Naive thymus-derived CD4-positive, alpha-beta T cell (primary cell): ENCODE results near the gene XPNPEP2. TPM values are rescaled to one million over a fixed set of nuclear protein-coding genes. Genes with fewer than 3 reads are reported as not detected.

ENCODE experiments used
- ATAC-seq: fragments of 150-1000 bp; cut with Tn5 transposase; 2 replicates; pipeline ENCODE4 v1.10.0; 2021; ENCODE audit warnings: mild to moderate bottlenecking, moderate library complexity
- CTCF ChIA-PET: fragments of 350-600 bp; sonication (Branson Sonifier 250); formaldehyde crosslinking; loops from one replicate; lab custom pipeline; 2021; ENCODE audit warnings: antibody characterized with exemption; lab: Charles Lee
- POLR2A ChIA-PET: fragments of 350-600 bp; sonication (Branson Sonifier 250); formaldehyde crosslinking; loops from one replicate; lab custom pipeline; 2021; ENCODE audit warnings: antibody characterized with exemption, inconsistent platforms; lab: Charles Lee
- DNase-seq, 9 donors: peaks; one replicate each; pipeline versions ENCODE4 v3.0.0 to v3.0.0-alpha.2; 2020 to 2022; ENCODE audit warnings: mixed read lengths in 1 of 9
- H3K27ac ChIP-seq: one replicate; pipeline ENCODE4 v1.7.0; 2013; ENCODE audit warnings: mild to moderate bottlenecking, low read depth, low read length, moderate library complexity
- H3K27me3 ChIP-seq, 2 donors: one replicate each; pipeline ENCODE4 v1.7.0; 2013; ENCODE audit warnings: low read length in 2 of 2, mild to moderate bottlenecking in 2 of 2, moderate library complexity in 2 of 2; ENCODE audit not compliant: control insufficient read depth in 2 of 2, insufficient read depth in 2 of 2
- H3K36me3 ChIP-seq, 3 experiments: 1 replicate in 2 of 3; 2 replicates in 1 of 3; pipeline ENCODE4 v1.7.0; 2013; ENCODE audit warnings: low read length in 3 of 3, mild to moderate bottlenecking in 3 of 3, moderate library complexity in 1 of 3; ENCODE audit not compliant: insufficient read depth in 3 of 3, control insufficient read depth in 2 of 3
- H3K4me1 ChIP-seq, 2 donors: one replicate each; pipeline ENCODE4 v1.7.0; 2013; ENCODE audit warnings: low read length in 2 of 2, mild to moderate bottlenecking in 2 of 2, moderate library complexity in 1 of 2; ENCODE audit not compliant: control insufficient read depth in 2 of 2, insufficient read depth in 2 of 2
- H3K4me3 ChIP-seq: 2 replicates; pipeline ENCODE4 v1.7.0; 2013; ENCODE audit warnings: mild to moderate bottlenecking, low read length
- H3K9me3 ChIP-seq, 3 experiments: 1 replicate in 2 of 3; 2 replicates in 1 of 3; pipeline ENCODE4 v1.7.0; 2013; ENCODE audit warnings: low read length in 3 of 3; ENCODE audit not compliant: control insufficient read depth in 2 of 3
- H3K27ac Mint-ChIP-seq, 9 donors: one replicate each; pipeline ENCODE4 v1.8.0; 2020 to 2022; ENCODE audit warnings: mixed read lengths in 9 of 9, mild to moderate bottlenecking in 8 of 9, moderate library complexity in 5 of 9, inconsistent platforms in 2 of 9
- H3K27me3 Mint-ChIP-seq, 5 donors: one replicate each; pipeline ENCODE4 v1.8.0; 2021 to 2022; ENCODE audit warnings: mixed read lengths in 5 of 5, mild to moderate bottlenecking in 1 of 5
- H3K36me3 Mint-ChIP-seq, 5 donors: one replicate each; pipeline ENCODE4 v1.8.0; 2020 to 2022; ENCODE audit warnings: mixed read lengths in 5 of 5, mild to moderate bottlenecking in 3 of 5, inconsistent platforms in 1 of 5
- H3K4me1 Mint-ChIP-seq, 7 donors: one replicate each; pipeline ENCODE4 v1.8.0; 2020 to 2022; ENCODE audit warnings: mixed read lengths in 7 of 7, mild to moderate bottlenecking in 3 of 7, inconsistent platforms in 1 of 7
- H3K4me3 Mint-ChIP-seq, 10 donors: one replicate each; pipeline ENCODE4 v1.8.0; 2020 to 2022; ENCODE audit warnings: mild to moderate bottlenecking in 10 of 10, mixed read lengths in 10 of 10, moderate library complexity in 6 of 10, inconsistent platforms in 2 of 10
- H3K9me3 Mint-ChIP-seq, 11 donors: one replicate each; pipeline ENCODE4 v1.8.0; 2020 to 2022; ENCODE audit warnings: mixed read lengths in 11 of 11, mild to moderate bottlenecking in 4 of 11, inconsistent platforms in 1 of 11, moderate library complexity in 1 of 11
- intact Hi-C, 2 donors: fragments of 100-400 bp; cut with micrococcal nuclease; formaldehyde crosslinking; loops; one replicate each; pipeline ENCODE4 v1.15.1; 2023
- polyA plus RNA-seq, 2 donors: library from polyadenylated mRNA; unstranded; fragments of 300-500 nt; fragmentation: Illumina TruSeq; gene quantifications; one replicate each; pipeline ENCODE4 v1.2.3, GENCODE V29; 2021
- total RNA-seq, 6 experiments: library from RNA in 5 of 6; stranded (reverse) in 5 of 6; gene quantifications; 1 replicate in 5 of 6; 2 replicates in 1 of 6; pipeline ENCODE4 v1.2.3 and lab custom pipeline; 2021 to 2026

XPNPEP2 gene
- total and polyA plus RNA-seq, 7 experiments from 2014 or later: 0.13 to 0.82 (median 0.29) TPM; not detected in 4

DNA sequence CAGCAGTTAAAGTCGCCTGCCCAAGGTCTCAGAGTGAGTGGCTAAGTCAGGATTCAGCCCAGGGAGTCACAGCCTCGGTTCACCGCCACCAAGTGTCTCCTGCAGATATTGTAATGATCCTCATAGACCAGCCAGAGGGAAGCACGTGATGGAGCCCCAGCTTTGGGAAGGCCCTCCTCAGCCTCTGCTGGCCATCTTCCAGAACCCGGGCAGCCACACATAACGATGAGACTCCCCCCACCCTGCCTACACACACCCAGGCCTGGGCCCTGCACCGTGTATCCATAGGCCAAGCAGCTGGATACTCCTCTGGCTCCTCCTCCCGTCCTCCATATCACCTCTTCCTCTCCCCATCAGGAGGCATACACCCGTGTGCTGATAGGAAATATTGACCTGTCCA is 21.4 kb downstream of the XPNPEP2 start:
- Histone ChIP-seq H3K4me3 (no peak overlapping the region), H3K27me3 (no peaks in the 10 kb centered on the region), H3K36me3 (no peaks in the 10 kb centered on the region), H3K9me3 (no peaks in the 10 kb centered on the region), H3K27ac (no peak overlapping the region), H3K4me1 (peaks cover 45 to 52% of the 10 kb centered on the region in 2 donors)
- ChIA-PET CTCF (interaction anchor here (0.6 to 1.9 kb wide), 5 partner anchors 8 to 64 kb away, joined by 3 to 8 read pairs (median 3); partner anchors contain the start of gene SASH3), POLR2A (interaction anchor here (0.6 to 11.5 kb wide), 6 partner anchors 9 to 81 kb away, joined by 3 to 167 read pairs (median 7); partner anchors contain the start of gene SASH3)
- peak overlapping the region in 6 of 9 donors; percentile 10 to 90 (median 48) for H3K27ac Mint-ChIP-seq
- peaks cover 0 to 3% (median 0%) of the 10 kb centered on the region in 5 donors for H3K36me3 Mint-ChIP-seq
- intact Hi-C loops: loop anchor here in 1 of 2 donors (1.0 kb wide), 1 partner anchor 21 kb away; no protein-coding TSS in a partner anchor
- ATAC-seq (peak; percentile 12), DNase-seq (no peak)
- H3K4me3 Mint-ChIP-seq: peak overlapping the region; percentile 8 to 64 (median 51)
- H3K27me3 Mint-ChIP-seq: no peaks in the 10 kb centered on the region
- peaks cover 0 to 2% (median 0%) of the 10 kb centered on the region in 11 donors for H3K9me3 Mint-ChIP-seq
- peaks cover 16 to 61% (median 53%) of the 10 kb centered on the region in 7 donors for H3K4me1 Mint-ChIP-seq

DNA sequence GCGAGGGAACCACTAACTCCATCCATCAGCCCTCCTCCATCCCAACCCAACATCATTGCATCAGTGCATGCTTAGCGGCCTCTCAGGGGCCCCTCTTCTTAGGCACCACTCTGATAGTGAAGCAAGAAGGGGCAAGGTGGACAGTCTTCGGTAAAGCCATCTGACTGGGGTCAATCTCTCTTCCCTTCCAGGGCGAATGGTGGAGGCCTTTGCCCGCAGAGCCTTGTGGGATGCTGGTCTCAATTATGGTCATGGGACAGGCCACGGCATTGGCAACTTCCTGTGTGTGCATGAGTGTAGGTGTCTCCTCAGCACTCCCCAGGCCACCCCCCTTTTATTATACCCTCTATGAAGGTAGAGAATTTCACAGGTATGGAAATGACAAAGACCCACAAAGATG is 22.2 kb downstream of the XPNPEP2 start:
- Histone ChIP-seq H3K36me3 (no peaks in the 10 kb centered on the region), H3K9me3 (no peaks in the 10 kb centered on the region), H3K4me3 (no peak overlapping the region), H3K27me3 (no peaks in the 10 kb centered on the region), H3K4me1 (peaks cover 36 to 43% of the 10 kb centered on the region in 2 donors), H3K27ac (no peak overlapping the region)
- DNase-seq: no peak
- Mint-ChIP-seq H3K4me1 (peaks cover 11 to 57% (median 48%) of the 10 kb centered on the region in 7 donors), H3K9me3 (peaks cover 0 to 2% (median 0%) of the 10 kb centered on the region in 11 donors), H3K36me3 (peaks cover 0 to 5% (median 0%) of the 10 kb centered on the region in 5 donors), H3K27ac (peak overlapping the region in 2 of 9 donors; percentile 38 to 90), H3K27me3 (no peaks in the 10 kb centered on the region), H3K4me3 (no peak overlapping the region)
- intact Hi-C loops: loop anchor here in 1 of 2 donors (1.0 kb wide), 1 partner anchor 20 kb away; no protein-coding TSS in a partner anchor
- ChIA-PET CTCF (no interaction called here), POLR2A (interaction anchor here (0.9 to 3.0 kb wide), 3 partner anchors 8 to 21 kb away, joined by 3 to 26 read pairs (median 10); no protein-coding TSS in a partner anchor)
- ATAC-seq: no peak

DNA sequence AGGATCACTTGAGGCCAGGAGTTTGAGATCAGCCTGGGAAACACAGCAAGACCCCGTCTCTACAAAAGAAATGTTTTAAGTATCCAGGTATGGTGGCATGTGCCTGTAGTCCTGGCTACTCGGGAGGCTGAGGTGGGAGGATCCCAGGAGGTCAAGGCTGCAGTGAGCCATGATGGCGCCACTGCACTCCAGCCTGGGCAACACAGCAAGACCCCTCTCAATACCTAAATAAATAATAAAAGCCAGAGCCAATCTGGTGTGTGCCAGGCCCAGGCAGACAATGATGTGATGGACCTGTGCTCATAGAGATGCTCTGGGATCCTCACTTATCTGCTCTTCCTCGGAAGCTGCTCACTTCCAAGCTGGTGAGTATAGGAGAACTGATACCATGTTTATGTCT is 22.8 kb downstream of the XPNPEP2 start:
- Mint-ChIP-seq H3K27ac (peak overlapping the region in 2 of 9 donors; percentile 38 to 53), H3K4me3 (no peak overlapping the region), H3K9me3 (peaks cover 0 to 2% (median 0%) of the 10 kb centered on the region in 11 donors), H3K4me1 (peaks cover 7 to 54% (median 46%) of the 10 kb centered on the region in 7 donors), H3K27me3 (no peaks in the 10 kb centered on the region), H3K36me3 (peaks cover 0 to 7% (median 0%) of the 10 kb centered on the region in 5 donors)
- H3K4me1 ChIP-seq: peaks cover 30 to 38% of the 10 kb centered on the region in 2 donors
- H3K27me3 ChIP-seq: no peaks in the 10 kb centered on the region
- ChIA-PET CTCF (interaction anchor here (0.7 to 0.8 kb wide), 2 partner anchors 10 to 22 kb away, joined by 3 read pairs; no protein-coding TSS in a partner anchor), POLR2A (interaction anchor here (0.9 to 2.0 kb wide), 2 partner anchors 15 to 20 kb away, joined by 3 to 10 read pairs; no protein-coding TSS in a partner anchor)
- no peaks in the 10 kb centered on the region for H3K36me3 ChIP-seq
- ATAC-seq: no peak
- no peak overlapping the region for H3K4me3 ChIP-seq
- H3K27ac ChIP-seq: no peak overlapping the region
- H3K9me3 ChIP-seq: no peaks in the 10 kb centered on the region
- intact Hi-C loops: no loop called here
- no peak for DNase-seq

DNA sequence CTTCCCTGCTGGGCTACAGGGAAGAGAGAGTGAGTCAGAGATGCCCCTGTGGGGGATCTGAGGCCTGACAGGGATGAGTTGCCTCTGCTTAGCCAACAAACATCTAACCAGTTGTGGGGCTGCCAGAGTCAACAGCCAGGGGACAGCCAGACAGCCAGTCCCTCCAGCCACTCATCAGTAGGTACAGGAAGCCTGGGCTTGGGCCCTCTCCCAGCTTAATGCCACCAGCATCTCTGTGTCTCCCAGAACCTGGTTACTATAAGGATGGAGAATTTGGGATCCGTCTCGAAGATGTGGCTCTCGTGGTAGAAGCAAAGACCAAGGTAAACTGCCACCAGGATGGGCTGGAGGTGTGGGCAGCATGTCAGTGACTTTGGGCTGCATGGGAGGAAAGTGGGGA is 23.7 kb downstream of the XPNPEP2 start:
- Histone ChIP-seq H3K27ac (no peak overlapping the region), H3K27me3 (no peaks in the 10 kb centered on the region), H3K4me3 (no peak overlapping the region), H3K4me1 (peaks cover 33 to 36% of the 10 kb centered on the region in 2 donors), H3K36me3 (no peaks in the 10 kb centered on the region), H3K9me3 (no peaks in the 10 kb centered on the region)
- POLR2A ChIA-PET: interaction anchor here (0.8 to 2.0 kb wide), 3 partner anchors 9 to 20 kb away, joined by 4 to 10 read pairs (median 7); no protein-coding TSS in a partner anchor
- CTCF ChIA-PET: interaction anchor here (0.8 kb wide), 2 partner anchors 9 to 198 kb away, joined by 3 read pairs; no protein-coding TSS in a partner anchor
- no peak overlapping the region for H3K4me3 Mint-ChIP-seq
- H3K27me3 Mint-ChIP-seq: no peaks in the 10 kb centered on the region
- ATAC-seq (no peak), DNase-seq (no peak)
- peaks cover 8 to 54% (median 45%) of the 10 kb centered on the region in 7 donors for H3K4me1 Mint-ChIP-seq
- intact Hi-C loops: no loop called here
- no peak overlapping the region for H3K27ac Mint-ChIP-seq
- H3K36me3 Mint-ChIP-seq: peaks cover 0 to 8% (median 0%) of the 10 kb centered on the region in 5 donors
- H3K9me3 Mint-ChIP-seq: peaks cover 0 to 2% (median 0%) of the 10 kb centered on the region in 11 donors

DNA sequence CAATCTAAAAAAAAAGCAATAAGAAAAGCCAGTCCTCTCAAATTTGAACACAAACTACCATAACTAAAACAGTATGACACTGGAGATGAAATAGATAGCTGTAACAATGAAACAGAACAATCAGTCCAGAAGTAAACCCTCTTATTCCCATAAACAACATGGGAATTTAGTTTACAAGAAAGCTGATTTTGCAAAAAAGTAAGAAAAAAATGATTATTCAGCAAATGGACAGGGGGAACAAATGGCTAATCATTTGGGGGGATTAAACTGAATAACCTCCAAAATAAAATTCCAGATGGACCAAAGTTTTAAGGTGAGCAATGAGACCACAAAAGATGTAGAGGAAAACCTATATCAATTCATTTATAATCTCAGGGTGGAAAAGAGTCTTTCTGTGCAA is 24.9 kb downstream of the XPNPEP2 start:
- POLR2A ChIA-PET: interaction anchor here (1.2 to 1.7 kb wide), 4 partner anchors 8 to 33 kb away, joined by 4 to 8 read pairs (median 6); no protein-coding TSS in a partner anchor
- DNase-seq: no peak
- ATAC-seq: no peak
- peaks cover 6 to 58% (median 48%) of the 10 kb centered on the region in 7 donors for H3K4me1 Mint-ChIP-seq
- no peak overlapping the region for H3K4me3 Mint-ChIP-seq
- H3K27ac ChIP-seq: no peak overlapping the region
- no peak overlapping the region for H3K27ac Mint-ChIP-seq
- CTCF ChIA-PET: interaction anchor here (0.8 kb wide), 1 partner anchor 10 kb away, joined by 3 read pairs; no protein-coding TSS in a partner anchor
- intact Hi-C loops: no loop called here
- H3K27me3 Mint-ChIP-seq: no peaks in the 10 kb centered on the region
- no peaks in the 10 kb centered on the region for H3K36me3 ChIP-seq
- H3K27me3 ChIP-seq: no peaks in the 10 kb centered on the region
- H3K4me3 ChIP-seq: no peak overlapping the region
- peaks cover 0 to 8% (median 0%) of the 10 kb centered on the region in 5 donors for H3K36me3 Mint-ChIP-seq
- peaks cover 38 to 39% of the 10 kb centered on the region in 2 donors for H3K4me1 ChIP-seq
- H3K9me3 Mint-ChIP-seq: peaks cover 0 to 2% (median 0%) of the 10 kb centered on the region in 11 donors
- no peaks in the 10 kb centered on the region for H3K9me3 ChIP-seq

DNA sequence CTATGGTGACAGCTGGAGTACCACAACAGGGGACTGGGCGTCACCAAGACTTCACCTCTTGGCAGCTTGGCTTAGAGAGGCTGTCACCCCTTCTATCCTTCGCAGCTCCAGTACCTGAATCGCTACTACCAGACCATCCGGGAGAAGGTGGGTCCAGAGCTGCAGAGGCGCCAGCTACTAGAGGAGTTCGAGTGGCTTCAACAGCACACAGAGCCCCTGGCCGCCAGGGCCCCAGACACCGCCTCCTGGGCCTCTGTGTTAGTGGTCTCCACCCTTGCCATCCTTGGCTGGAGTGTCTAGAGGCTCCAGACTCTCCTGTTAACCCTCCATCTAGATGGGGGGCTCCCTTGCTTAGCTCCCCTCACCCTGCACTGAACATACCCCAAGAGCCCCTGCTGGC is 29.4 kb downstream of the XPNPEP2 start:
- no peaks in the 10 kb centered on the region for H3K27me3 ChIP-seq
- DNase-seq: no peak
- Mint-ChIP-seq H3K9me3 (no peaks in the 10 kb centered on the region), H3K4me3 (peak overlapping the region in 8 of 10 donors; percentile 16 to 82 (median 70)), H3K4me1 (peaks cover 14 to 69% (median 46%) of the 10 kb centered on the region in 7 donors), H3K36me3 (peaks cover 0 to 5% (median 0%) of the 10 kb centered on the region in 5 donors), H3K27ac (peak overlapping the region; percentile 81 to 95 (median 92)), H3K27me3 (no peaks in the 10 kb centered on the region)
- intact Hi-C loops: loop anchor here (2.0 kb wide), 2 partner anchors 13 to 25 kb away; no protein-coding TSS in a partner anchor
- ChIA-PET POLR2A (interaction anchor here (0.5 to 8.8 kb wide), 6 partner anchors 8 to 349 kb away, joined by 3 to 191 read pairs (median 15); partner anchors contain the start of gene SASH3), CTCF (interaction anchor here (1.2 to 1.9 kb wide), 5 partner anchors 9 to 112 kb away, joined by 3 to 6 read pairs (median 3); no protein-coding TSS in a partner anchor)
- no peak for ATAC-seq
- peaks cover 50 to 57% of the 10 kb centered on the region in 2 donors for H3K4me1 ChIP-seq
- H3K9me3 ChIP-seq: no peaks in the 10 kb centered on the region
- no peaks in the 10 kb centered on the region for H3K36me3 ChIP-seq
- H3K27ac ChIP-seq: no peak overlapping the region
- H3K4me3 ChIP-seq: no peak overlapping the region
